Measurements from ENCODE around the gene SLC41A1.

SLC41A1 gene

DNA sequence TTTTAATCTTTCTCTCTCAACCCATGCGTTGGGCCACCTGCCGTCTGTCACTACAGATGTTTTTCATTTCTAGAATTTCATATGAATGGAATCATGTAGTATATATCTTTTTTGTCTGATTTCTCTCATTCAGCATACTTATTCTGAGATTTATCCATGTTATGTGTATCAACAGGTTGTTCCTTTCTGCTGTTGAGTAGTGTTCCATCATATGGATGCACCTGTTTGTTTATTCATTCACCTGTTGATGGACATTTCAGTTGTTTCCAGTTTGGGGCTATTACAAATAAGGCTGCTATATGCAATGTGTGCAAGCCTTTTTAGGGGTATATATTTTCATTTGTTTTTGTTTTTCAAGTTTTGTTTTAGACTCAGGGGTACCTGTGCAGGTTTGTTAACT lies 9.4 kb upstream of the SLC41A1 start:
- no peak overlapping the region for H3K27ac ChIP-seq (ENCODE audit: insufficient read depth, low read length, poor library complexity, severe bottlenecking)
- no peaks in the 10 kb centered on the region for H3K4me1 ChIP-seq (ENCODE audit: control insufficient read depth, insufficient read depth, low read length, poor library complexity, severe bottlenecking)
- DNase-seq = no peak
- H3K36me3 ChIP-seq (ENCODE audit: control insufficient read depth, insufficient read depth, low read length) = no peaks in the 10 kb centered on the region
- no peaks in the 10 kb centered on the region for H3K27me3 ChIP-seq (replicated peaks; ENCODE audit: control insufficient read depth, insufficient read depth, low read length, poor library complexity, severe bottlenecking)
- no peaks in the 10 kb centered on the region for H3K9me3 ChIP-seq (ENCODE audit: control insufficient read depth, low read length)
- no peak overlapping the region for H3K4me3 ChIP-seq (ENCODE audit: insufficient read depth, low read depth, low read length, poor library complexity, severe bottlenecking)

DNA sequence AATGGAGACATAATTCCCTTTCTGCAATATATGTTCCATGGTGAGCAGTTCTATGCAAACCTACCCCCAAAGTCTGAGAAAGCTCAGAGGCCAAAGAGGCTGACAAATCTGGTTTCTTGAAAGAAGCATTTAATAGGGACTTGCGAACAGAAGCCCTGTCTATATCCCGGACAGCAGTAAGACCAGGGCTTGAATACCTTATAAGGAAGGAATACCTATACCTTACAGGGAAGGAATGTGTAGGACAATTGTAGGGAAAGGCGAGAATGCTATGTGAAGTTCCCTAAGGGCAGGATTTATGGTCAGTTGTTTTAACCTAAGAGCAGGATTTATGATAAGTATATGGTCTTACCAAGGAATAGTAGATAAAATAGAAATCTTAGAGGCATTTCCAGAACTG lies 5.0 kb upstream of the SLC41A1 start:
- Histone ChIP-seq H3K9me3 (ENCODE audit: control insufficient read depth, low read length) (no peaks in the 10 kb centered on the region), H3K27ac (ENCODE audit: insufficient read depth, low read length, poor library complexity, severe bottlenecking) (no peak overlapping the region)
- DNase-seq = no peak

GRCh38 chr1:205817364-205817763 lies 4.4 kb upstream of the SLC41A1 start:
- Histone ChIP-seq H3K36me3 (ENCODE audit: control insufficient read depth, insufficient read depth, low read length) (no peaks in the 10 kb centered on the region), H3K4me3 (ENCODE audit: insufficient read depth, low read depth, low read length, poor library complexity, severe bottlenecking) (no peak overlapping the region), H3K27ac (ENCODE audit: insufficient read depth, low read length, poor library complexity, severe bottlenecking) (no peak overlapping the region), H3K4me1 (ENCODE audit: control insufficient read depth, insufficient read depth, low read length, poor library complexity, severe bottlenecking) (no peaks in the 10 kb centered on the region), H3K27me3 (replicated peaks; ENCODE audit: control insufficient read depth, insufficient read depth, low read length, poor library complexity, severe bottlenecking) (no peaks in the 10 kb centered on the region), H3K9me3 (ENCODE audit: control insufficient read depth, low read length) (no peaks in the 10 kb centered on the region)
- no peak for DNase-seq

More for the DNA sequence above, 5.0 kb upstream of the SLC41A1 start:
- no peak overlapping the region for H3K4me3 ChIP-seq (ENCODE audit: insufficient read depth, low read depth, low read length, poor library complexity, severe bottlenecking)
- no peaks in the 10 kb centered on the region for H3K36me3 ChIP-seq (ENCODE audit: control insufficient read depth, insufficient read depth, low read length)
- no peaks in the 10 kb centered on the region for H3K4me1 ChIP-seq (ENCODE audit: control insufficient read depth, insufficient read depth, low read length, poor library complexity, severe bottlenecking)
- no peaks in the 10 kb centered on the region for H3K27me3 ChIP-seq (replicated peaks; ENCODE audit: control insufficient read depth, insufficient read depth, low read length, poor library complexity, severe bottlenecking)

DNA sequence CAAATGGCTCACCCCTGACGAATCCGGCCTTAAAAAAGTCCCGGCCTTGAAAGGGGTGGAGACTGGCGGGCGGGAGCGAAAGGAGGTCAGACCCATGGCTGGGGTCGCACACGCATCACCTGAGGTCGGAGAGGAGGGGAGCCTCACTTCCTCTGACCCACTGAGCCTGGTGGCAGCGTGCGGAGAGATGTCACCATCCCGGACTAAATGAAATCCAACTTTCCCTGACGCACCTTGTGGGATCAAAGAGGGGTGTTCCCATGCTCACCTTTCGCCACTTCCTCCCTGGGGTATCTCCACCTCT lies 709 bp upstream of the SLC41A1 start:
- H3K4me1 ChIP-seq (ENCODE audit: control insufficient read depth, insufficient read depth, low read length, poor library complexity, severe bottlenecking) = peaks cover 19% of the 10 kb centered on the region
- H3K4me3 ChIP-seq (ENCODE audit: insufficient read depth, low read depth, low read length, poor library complexity, severe bottlenecking) = peak overlapping the region; percentile 82
- peak overlapping the region; percentile 67 for H3K27ac ChIP-seq (ENCODE audit: insufficient read depth, low read length, poor library complexity, severe bottlenecking)
- H3K36me3 ChIP-seq (ENCODE audit: control insufficient read depth, insufficient read depth, low read length) = peaks cover 8% of the 10 kb centered on the region
- no peaks in the 10 kb centered on the region for H3K27me3 ChIP-seq (replicated peaks; ENCODE audit: control insufficient read depth, insufficient read depth, low read length, poor library complexity, severe bottlenecking)
- DNase-seq = peak in 2 of 3 donors; percentile 16 to 36
- H3K9me3 ChIP-seq (ENCODE audit: control insufficient read depth, low read length) = no peaks in the 10 kb centered on the region

DNA sequence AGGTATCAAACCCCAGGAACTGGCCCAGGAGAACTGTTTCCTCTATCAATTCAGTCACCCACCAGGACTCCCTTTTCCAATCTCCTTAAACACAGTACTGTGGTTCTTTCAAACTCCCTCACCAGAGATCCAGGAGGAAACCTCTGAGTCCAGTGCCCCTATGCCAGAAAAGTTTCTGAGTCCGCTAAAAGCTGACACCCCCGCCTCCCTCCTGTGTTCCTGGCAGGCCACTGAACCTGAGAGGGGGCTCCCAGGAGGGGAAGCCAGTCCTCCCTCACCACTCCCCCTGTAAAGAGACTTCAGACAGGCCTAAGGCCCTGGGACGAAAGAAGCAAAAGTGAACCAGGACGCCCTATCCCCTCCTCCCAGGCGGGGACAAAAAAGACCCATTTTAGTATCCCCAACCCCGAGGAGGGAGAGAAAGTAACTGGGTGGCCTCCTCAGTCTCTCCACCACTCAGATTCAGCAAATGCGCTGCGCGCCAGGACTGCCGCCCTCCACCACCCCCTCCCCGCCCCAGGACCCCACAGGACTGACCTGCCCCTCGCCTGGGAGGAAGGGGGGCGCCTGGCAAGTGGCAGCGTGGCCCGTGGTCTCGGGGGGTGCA lies 624 bp downstream of the SLC41A1 start:
- Histone ChIP-seq H3K4me1 (ENCODE audit: control insufficient read depth, insufficient read depth, low read length, poor library complexity, severe bottlenecking) (peaks cover 22% of the 10 kb centered on the region), H3K4me3 (ENCODE audit: insufficient read depth, low read depth, low read length, poor library complexity, severe bottlenecking) (peak overlapping the region; percentile 82), H3K9me3 (ENCODE audit: control insufficient read depth, low read length) (no peaks in the 10 kb centered on the region), H3K27me3 (replicated peaks; ENCODE audit: control insufficient read depth, insufficient read depth, low read length, poor library complexity, severe bottlenecking) (no peaks in the 10 kb centered on the region), H3K36me3 (ENCODE audit: control insufficient read depth, insufficient read depth, low read length) (peaks cover 8% of the 10 kb centered on the region), H3K27ac (ENCODE audit: insufficient read depth, low read length, poor library complexity, severe bottlenecking) (peak overlapping the region; percentile 67)
- no peak for DNase-seq

DNA sequence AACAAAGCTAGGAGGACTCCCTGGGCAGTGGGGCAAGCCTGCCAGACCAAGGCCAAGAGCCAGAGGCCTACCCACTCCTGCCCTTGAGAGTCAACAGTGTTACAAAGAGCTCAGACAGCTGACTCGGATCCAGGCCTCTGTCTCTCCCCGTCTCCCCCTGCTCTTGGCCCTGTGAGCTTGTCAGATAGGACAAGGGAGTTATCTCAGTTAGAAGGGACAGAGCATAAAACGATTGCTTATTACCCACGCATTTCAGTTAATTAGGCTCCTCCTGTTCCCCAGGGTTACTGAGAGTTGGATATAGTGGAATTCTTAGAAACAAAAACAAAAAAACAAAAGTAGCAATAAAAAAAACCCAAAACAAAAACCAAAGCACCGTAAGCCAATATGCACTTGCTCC lies 1.3 kb downstream of the SLC41A1 start:
- H3K36me3 ChIP-seq (ENCODE audit: control insufficient read depth, insufficient read depth, low read length) = peaks cover 8% of the 10 kb centered on the region
- H3K4me3 ChIP-seq (ENCODE audit: insufficient read depth, low read depth, low read length, poor library complexity, severe bottlenecking) = peak overlapping the region; percentile 82
- H3K27me3 ChIP-seq (replicated peaks; ENCODE audit: control insufficient read depth, insufficient read depth, low read length, poor library complexity, severe bottlenecking) = no peaks in the 10 kb centered on the region
- peak overlapping the region; percentile 67 for H3K27ac ChIP-seq (ENCODE audit: insufficient read depth, low read length, poor library complexity, severe bottlenecking)
- DNase-seq = no peak
- peaks cover 28% of the 10 kb centered on the region for H3K4me1 ChIP-seq (ENCODE audit: control insufficient read depth, insufficient read depth, low read length, poor library complexity, severe bottlenecking)
- H3K9me3 ChIP-seq (ENCODE audit: control insufficient read depth, low read length) = no peaks in the 10 kb centered on the region

DNA sequence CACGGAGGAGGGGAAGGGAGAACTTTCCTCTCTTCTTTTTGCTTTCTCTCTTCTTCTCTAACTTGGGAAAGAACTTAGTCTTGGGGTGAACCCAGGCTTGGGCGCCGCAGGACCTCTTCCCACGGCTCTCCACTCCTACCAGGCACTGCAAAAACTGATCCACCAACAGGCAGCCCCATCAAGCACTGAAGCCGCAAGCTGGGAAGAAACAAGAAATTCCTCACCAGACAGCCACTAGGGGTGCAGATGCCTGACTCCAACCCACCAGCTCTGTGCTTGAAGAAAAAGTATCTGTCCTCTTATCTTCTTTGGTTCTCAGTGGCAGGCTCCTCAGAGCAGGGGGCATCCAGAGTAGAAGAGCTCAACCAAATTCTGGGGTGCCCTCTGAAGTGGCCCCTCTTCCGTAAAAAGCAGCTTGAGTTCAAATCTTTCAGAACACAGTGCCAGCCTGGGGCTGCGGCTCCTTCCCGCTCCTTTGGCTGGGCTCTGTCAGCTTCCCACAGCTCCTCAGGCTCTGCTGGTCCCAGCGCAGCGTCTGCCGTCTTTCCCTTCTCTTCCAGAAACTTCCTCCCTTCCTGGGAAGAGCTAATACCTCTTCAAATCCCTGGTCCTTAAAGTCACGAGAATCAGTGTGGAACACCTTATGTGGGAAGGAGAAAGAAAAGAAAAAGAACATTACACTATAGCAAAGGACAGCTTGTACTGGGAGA lies 2.4 kb downstream of the SLC41A1 start:
- Histone ChIP-seq H3K9me3 (ENCODE audit: control insufficient read depth, low read length) (no peaks in the 10 kb centered on the region), H3K27me3 (replicated peaks; ENCODE audit: control insufficient read depth, insufficient read depth, low read length, poor library complexity, severe bottlenecking) (no peaks in the 10 kb centered on the region), H3K36me3 (ENCODE audit: control insufficient read depth, insufficient read depth, low read length) (peaks cover 8% of the 10 kb centered on the region), H3K27ac (ENCODE audit: insufficient read depth, low read length, poor library complexity, severe bottlenecking) (no peak overlapping the region), H3K4me3 (ENCODE audit: insufficient read depth, low read depth, low read length, poor library complexity, severe bottlenecking) (no peak overlapping the region), H3K4me1 (ENCODE audit: control insufficient read depth, insufficient read depth, low read length, poor library complexity, severe bottlenecking) (peaks cover 37% of the 10 kb centered on the region)
- DNase-seq = no peak

- Histone ChIP-seq H3K4me3 (ENCODE audit: insufficient read depth, low read depth, low read length, poor library complexity, severe bottlenecking) (no peak overlapping the region), H3K4me1 (ENCODE audit: control insufficient read depth, insufficient read depth, low read length, poor library complexity, severe bottlenecking) (peaks cover 44% of the 10 kb centered on the region), H3K9me3 (ENCODE audit: control insufficient read depth, low read length) (no peaks in the 10 kb centered on the region), H3K27ac (ENCODE audit: insufficient read depth, low read length, poor library complexity, severe bottlenecking) (no peak overlapping the region), H3K27me3 (replicated peaks; ENCODE audit: control insufficient read depth, insufficient read depth, low read length, poor library complexity, severe bottlenecking) (no peaks in the 10 kb centered on the region), H3K36me3 (ENCODE audit: control insufficient read depth, insufficient read depth, low read length) (peaks cover 8% of the 10 kb centered on the region)
- DNase-seq = no peak
These were observed 3.1 kb downstream of the SLC41A1 start for GRCh38 chr1:205809942-205810345.

GRCh38 chr1:205809469-205809868 lies 3.5 kb downstream of the SLC41A1 start:
- H3K4me1 ChIP-seq (ENCODE audit: control insufficient read depth, insufficient read depth, low read length, poor library complexity, severe bottlenecking) = peaks cover 45% of the 10 kb centered on the region
- no peak overlapping the region for H3K4me3 ChIP-seq (ENCODE audit: insufficient read depth, low read depth, low read length, poor library complexity, severe bottlenecking)
- H3K9me3 ChIP-seq (ENCODE audit: control insufficient read depth, low read length) = no peaks in the 10 kb centered on the region
- H3K27me3 ChIP-seq (replicated peaks; ENCODE audit: control insufficient read depth, insufficient read depth, low read length, poor library complexity, severe bottlenecking) = no peaks in the 10 kb centered on the region
- no peak overlapping the region for H3K27ac ChIP-seq (ENCODE audit: insufficient read depth, low read length, poor library complexity, severe bottlenecking)
- no peak for DNase-seq
- H3K36me3 ChIP-seq (ENCODE audit: control insufficient read depth, insufficient read depth, low read length) = peaks cover 8% of the 10 kb centered on the region

DNA sequence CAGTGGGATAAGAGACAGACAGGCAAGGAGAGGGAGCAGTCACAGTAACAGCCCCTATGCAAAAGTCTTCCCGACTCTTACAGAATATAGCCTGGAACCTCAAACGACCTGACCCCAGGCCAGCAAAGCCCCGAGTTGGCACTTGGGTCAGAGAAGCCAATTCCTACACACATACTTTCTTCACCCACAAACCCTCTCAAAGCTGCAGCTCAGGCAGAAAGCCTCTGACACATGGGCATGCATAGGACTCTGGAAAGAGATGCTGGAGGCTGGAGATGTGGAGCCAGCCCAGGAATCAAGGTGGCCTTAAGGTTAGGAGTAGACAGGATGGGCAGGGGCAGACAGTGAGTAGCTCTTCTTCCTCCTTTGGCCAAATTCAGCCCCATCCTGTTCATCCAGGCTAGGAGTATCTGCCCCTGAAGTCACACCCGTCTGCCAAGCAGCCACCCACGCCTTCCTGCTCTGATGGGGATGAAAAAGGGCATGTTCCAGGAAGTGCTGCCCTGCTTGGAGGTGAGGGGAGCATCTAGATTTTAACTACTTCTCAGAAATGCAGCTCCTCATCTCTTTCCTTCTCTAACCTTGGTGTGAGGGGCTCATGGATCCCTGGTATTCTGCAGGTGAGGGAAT lies 7.8 kb downstream of the SLC41A1 start:
- no peaks in the 10 kb centered on the region for H3K27me3 ChIP-seq (replicated peaks; ENCODE audit: control insufficient read depth, insufficient read depth, low read length, poor library complexity, severe bottlenecking)
- no peaks in the 10 kb centered on the region for H3K9me3 ChIP-seq (ENCODE audit: control insufficient read depth, low read length)
- no peak for DNase-seq
- no peak overlapping the region for H3K27ac ChIP-seq (ENCODE audit: insufficient read depth, low read length, poor library complexity, severe bottlenecking)
- H3K4me3 ChIP-seq (ENCODE audit: insufficient read depth, low read depth, low read length, poor library complexity, severe bottlenecking) = peak overlapping the region; percentile 9
- peaks cover 16% of the 10 kb centered on the region for H3K36me3 ChIP-seq (ENCODE audit: control insufficient read depth, insufficient read depth, low read length)
- H3K4me1 ChIP-seq (ENCODE audit: control insufficient read depth, insufficient read depth, low read length, poor library complexity, severe bottlenecking) = peaks cover 34% of the 10 kb centered on the region

Measured in effector memory CD4-positive, alpha-beta T cell (primary cell).